ENCODE measurements around the gene LSP1.

DNA sequence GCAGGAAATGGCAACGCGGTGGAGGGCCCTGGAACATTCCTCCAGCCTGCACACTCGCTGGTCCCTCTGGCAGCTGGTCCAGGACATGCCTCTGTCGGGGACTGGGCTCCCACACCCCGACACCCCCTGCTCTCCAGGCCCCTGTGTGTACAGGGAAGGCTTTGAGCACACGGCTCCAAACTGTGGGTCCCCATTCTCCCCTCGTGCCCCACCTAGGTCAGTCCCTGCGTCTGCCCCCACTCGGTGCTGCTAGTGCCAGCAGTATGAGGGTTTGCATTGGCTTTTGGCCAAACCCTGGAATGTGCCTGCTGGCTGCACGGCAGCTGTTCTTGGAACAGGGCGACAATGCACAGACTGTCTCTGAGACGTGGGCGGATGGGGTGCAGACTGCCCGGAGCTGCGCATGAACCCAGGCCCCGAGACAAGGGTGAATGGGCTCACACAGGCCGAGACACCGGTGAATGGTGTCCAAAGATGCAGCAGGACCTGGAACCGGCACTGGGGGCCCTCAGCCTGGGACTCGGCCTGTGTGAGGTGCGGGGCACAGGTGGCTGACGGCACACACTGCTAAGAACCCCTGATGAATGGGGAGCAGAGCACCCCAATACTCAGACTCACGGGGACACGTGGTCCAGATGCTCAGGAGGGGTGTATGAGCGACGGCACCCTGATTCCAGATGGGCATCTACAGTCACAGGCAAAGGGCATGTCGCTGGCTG is 25.6 kb upstream of the LSP1 start:
- no peak for TF ChIP-seq POLR2A (IDR thresholded peaks at IDR 0.05; ENCODE audit: low read length)
- no peak for TF ChIP-seq GATA1 (IDR thresholded peaks at IDR 0.05; ENCODE audit: low read depth, low read length)
